ENCODE data around the gene LRRC25. TPM values are rescaled to one million over a fixed set of nuclear protein-coding genes. Genes with fewer than 3 reads are reported as not detected.
"Not testable (repeated sequence)": the region's sequence is repeated elsewhere in the genome, so short reads cannot be mapped to it uniquely, and the experiment has no call there.

The LRRC25 gene
- total RNA-seq, 4 donors from 2014 or later, result 0.34 to 4.2 (median 2.3) TPM

DNA sequence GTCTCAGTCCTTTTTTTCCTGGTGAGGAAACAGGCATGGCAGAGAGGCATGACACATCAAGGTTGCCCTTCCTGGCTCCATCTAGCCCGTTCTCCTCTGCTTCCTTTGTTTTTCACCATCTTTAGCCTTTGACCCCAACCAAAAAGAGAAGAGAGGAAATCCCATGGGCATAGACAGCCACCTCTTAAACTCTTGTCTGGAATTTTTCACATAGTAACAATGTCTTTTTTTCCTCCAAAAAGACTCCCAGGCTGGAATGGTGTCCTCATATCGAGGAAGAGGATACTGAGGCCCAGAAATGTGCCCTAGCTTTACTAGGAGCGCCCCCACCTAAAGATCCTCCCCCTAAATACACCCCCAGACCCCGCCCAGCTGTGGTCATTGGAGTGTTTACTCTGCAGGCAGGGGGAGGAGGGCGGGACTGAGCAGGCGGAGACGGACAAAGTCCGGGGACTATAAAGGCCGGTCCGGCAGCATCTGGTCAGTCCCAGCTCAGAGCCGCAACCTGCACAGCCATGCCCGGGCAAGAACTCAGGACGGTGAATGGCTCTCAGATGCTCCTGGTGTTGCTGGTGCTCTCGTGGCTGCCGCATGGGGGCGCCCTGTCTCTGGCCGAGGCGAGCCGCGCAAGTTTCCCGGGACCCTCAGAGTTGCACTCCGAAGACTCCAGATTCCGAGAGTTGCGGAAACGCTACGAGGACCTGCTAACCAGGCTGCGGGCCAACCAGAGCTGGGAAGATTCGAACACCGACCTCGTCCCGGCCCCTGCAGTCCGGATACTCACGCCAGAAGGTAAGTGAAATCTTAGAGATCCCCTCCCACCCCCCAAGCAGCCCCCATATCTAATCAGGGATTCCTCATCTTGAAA lies 11.5 kb downstream of the LRRC25 start, which contains the start of gene GDF15:
GDF15 (plus strand) TSS at position 484 of the 868 bp plus-strand sequence; CDS start at position 516, 32 bp downstream.
- intact Hi-C loops (cut with DNase I; ENCODE audit: low total_unique reads) (no loop called here), in situ Hi-C loops (cut with MboI; ENCODE audit: low sequenced_read_pairs in 4 of 4) (no loop called here)
- no peaks in the 10 kb centered on the region for H3K36me3 ChIP-seq
- peak within 1 kb of the TSS in 1 of 4 donors; percentile 2 for H3K27ac ChIP-seq
- TF ChIP-seq CTCF (IDR thresholded peaks at IDR 0.05 in 4 of 5, conservative IDR thresholded peaks at IDR 0.05 in 1 of 5) (peak in 4 of 5 experiments; percentile 23 to 52 (median 38)), POLR2A (IDR thresholded peaks at IDR 0.05) (peak; percentile 14 to 32)
- H3K9me3 ChIP-seq, result no peaks in the 10 kb centered on the region
- DNase-seq (no peak), ATAC-seq (no peak)
- H3K4me3 ChIP-seq, result peak within 1 kb of the TSS in 1 of 4 donors; percentile 13
- peaks cover under 1 to 9% of the 10 kb centered on the region in 2 donors for H3K4me1 ChIP-seq
- peaks cover 0 to 11% (median 0%) of the 10 kb centered on the region in 3 donors for H3K27me3 ChIP-seq

DNA sequence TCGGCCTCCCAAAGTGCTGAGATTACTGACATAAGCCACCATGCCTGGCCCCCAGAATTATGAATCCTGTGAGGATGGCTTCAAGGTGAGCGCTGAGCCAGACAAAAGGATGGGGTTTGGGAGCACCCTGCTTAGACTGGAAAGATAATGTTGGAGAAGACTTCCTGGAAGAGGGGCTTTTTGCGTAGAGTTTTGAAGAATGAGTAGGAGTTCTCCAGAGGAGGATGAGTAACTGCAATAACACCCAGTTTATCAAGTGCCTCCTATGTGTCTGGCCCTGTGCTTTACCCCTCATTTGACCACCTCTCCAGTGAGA lies 12.1 kb downstream of the LRRC25 start:
- H3K27ac ChIP-seq, result no peak overlapping the region
- peaks cover 0 to 11% (median 0%) of the 10 kb centered on the region in 3 donors for H3K27me3 ChIP-seq

DNA sequence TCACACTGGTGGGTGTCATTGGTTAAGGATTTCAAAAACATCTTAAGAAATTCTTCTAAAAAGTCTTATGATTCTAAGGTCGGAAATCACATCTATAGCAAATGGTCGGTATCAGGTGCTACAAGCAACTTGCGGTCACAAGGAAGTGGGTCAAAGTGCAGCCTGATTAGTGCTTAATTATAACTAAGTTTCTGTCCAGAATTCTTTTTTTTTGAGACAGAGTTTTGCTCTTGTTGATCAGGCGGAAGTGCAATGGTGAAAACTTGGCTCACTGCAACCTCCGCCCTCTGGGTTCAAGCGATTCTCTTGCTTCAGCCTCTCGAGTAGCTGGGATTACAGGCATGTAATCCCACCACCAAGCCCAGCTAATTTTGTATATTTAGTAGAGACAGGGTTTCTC lies 12.6 kb downstream of the LRRC25 start:
- Histone ChIP-seq H3K9me3 (no peaks in the 10 kb centered on the region), H3K4me1 (peaks cover 10 to 18% of the 10 kb centered on the region in 2 donors), H3K4me3 (no peak overlapping the region), H3K27ac (no peak overlapping the region), H3K36me3 (no peaks in the 10 kb centered on the region), H3K27me3 (peaks cover 0 to 11% (median 0%) of the 10 kb centered on the region in 3 donors)
- TF ChIP-seq POLR2A (IDR thresholded peaks at IDR 0.05), result no peak
- TF ChIP-seq CTCF (IDR thresholded peaks at IDR 0.05 in 4 of 5, conservative IDR thresholded peaks at IDR 0.05 in 1 of 5), result no peak
- no peak for DNase-seq
- in situ Hi-C loops (cut with MboI; ENCODE audit: low sequenced_read_pairs in 4 of 4) (no loop called here), intact Hi-C loops (cut with DNase I; ENCODE audit: low total_unique reads) (no loop called here)
- no peak for ATAC-seq

More for the DNA sequence above, 12.1 kb downstream of the LRRC25 start:
- DNase-seq (no peak), ATAC-seq (no peak)
- Histone ChIP-seq H3K9me3 (no peaks in the 10 kb centered on the region), H3K4me3 (no peak overlapping the region), H3K4me1 (peaks cover 5 to 14% of the 10 kb centered on the region in 2 donors), H3K36me3 (no peaks in the 10 kb centered on the region)
- in situ Hi-C loops (cut with MboI; ENCODE audit: low sequenced_read_pairs in 4 of 4) (no loop called here), intact Hi-C loops (cut with DNase I; ENCODE audit: low total_unique reads) (no loop called here)
- TF ChIP-seq POLR2A (IDR thresholded peaks at IDR 0.05), result no peak
- no peak for TF ChIP-seq CTCF (IDR thresholded peaks at IDR 0.05 in 4 of 5, conservative IDR thresholded peaks at IDR 0.05 in 1 of 5)

DNA sequence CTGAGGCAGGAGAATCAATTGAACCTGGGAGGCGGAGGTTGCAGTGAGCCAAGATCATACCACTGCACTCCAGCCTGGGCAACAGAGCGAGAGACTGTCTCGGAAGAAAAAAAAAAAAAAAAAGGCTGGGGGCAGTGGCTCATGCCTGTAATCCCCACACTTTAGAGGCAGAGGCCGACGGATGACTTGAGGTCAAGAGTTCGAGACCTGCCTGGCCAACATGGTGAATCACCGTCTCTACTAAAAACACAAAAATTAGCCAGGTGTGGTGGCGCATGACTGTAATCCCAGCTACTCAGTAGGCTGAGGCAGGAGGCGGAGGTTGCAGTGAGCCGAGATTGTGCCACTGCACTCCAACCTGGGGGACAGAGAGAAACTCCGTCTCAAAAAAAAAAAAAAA lies 13.8 kb downstream of the LRRC25 start:
- H3K27ac ChIP-seq; H3K4me3 ChIP-seq; ATAC-seq; intact Hi-C loops (cut with DNase I; ENCODE audit: low total_unique reads); H3K36me3 ChIP-seq; H3K9me3 ChIP-seq; DNase-seq; in situ Hi-C loops (cut with MboI; ENCODE audit: low sequenced_read_pairs in 4 of 4): not testable (repeated sequence)
- peaks cover 10 to 22% of the 10 kb centered on the region in 2 donors for H3K4me1 ChIP-seq
- H3K27me3 ChIP-seq, result peaks cover 0 to 11% (median 0%) of the 10 kb centered on the region in 3 donors

- ATAC-seq (no peak), DNase-seq (no peak)
- intact Hi-C loops (cut with DNase I; ENCODE audit: low total_unique reads) (no loop called here), in situ Hi-C loops (cut with MboI; ENCODE audit: low sequenced_read_pairs in 4 of 4) (no loop called here)
- Histone ChIP-seq H3K9me3 (no peaks in the 10 kb centered on the region), H3K4me1 (peaks cover 10 to 15% of the 10 kb centered on the region in 2 donors), H3K27ac (peak overlapping the region; percentile 69 to 79 (median 70)), H3K4me3 (no peak overlapping the region), H3K36me3 (no peaks in the 10 kb centered on the region), H3K27me3 (peaks cover 0 to 10% (median 0%) of the 10 kb centered on the region in 3 donors)
- TF ChIP-seq POLR2A (IDR thresholded peaks at IDR 0.05) (no peak), CTCF (IDR thresholded peaks at IDR 0.05 in 4 of 5, conservative IDR thresholded peaks at IDR 0.05 in 1 of 5) (no peak)
Observed at GRCh38 chr19:18380843-18381242, 16.6 kb downstream of the LRRC25 start.
